ENCODE measurements around the gene RDH13.

GRCh38 chr19:55067869-55068268, 4.9 kb upstream of the RDH13 start:
- TF ChIP-seq EP300 (IDR thresholded peaks at IDR 0.05) = no peak
- TF ChIP-seq POLR2AphosphoS5 (IDR thresholded peaks at IDR 0.05) = no peak
- no peak for TF ChIP-seq CTCF (IDR thresholded peaks at IDR 0.05)
